Stimulated activated naive CD8-positive, alpha-beta T cell treated with anti-CD3 and anti-CD28 coated beads, Interleukin-15, amount 100 ng/mL, for 72 hours (primary cell): ENCODE measurements around the gene MAPK8IP3.

ENCODE experiments used
- ATAC-seq: fragments of 150-1000 bp; cut with Tn5 transposase; 2 replicates; pipeline ENCODE4 v1.10.0; 2021; ENCODE audit warnings: mild to moderate bottlenecking, moderate library complexity
- DNase-seq, 2 donors: peaks; one replicate each; pipeline ENCODE4 v3.0.0; 2021 to 2022
- H3K27ac Mint-ChIP-seq, 2 donors: one replicate each; pipeline ENCODE4 v1.8.0; 2022; ENCODE audit warnings: mild to moderate bottlenecking in 2 of 2, mixed read lengths in 2 of 2, moderate library complexity in 2 of 2
- H3K27me3 Mint-ChIP-seq: one replicate; pipeline ENCODE4 v1.8.0; 2022; ENCODE audit warnings: mixed read lengths
- H3K4me1 Mint-ChIP-seq: one replicate; pipeline ENCODE4 v1.8.0; 2022; ENCODE audit warnings: mild to moderate bottlenecking, mixed read lengths
- H3K4me3 Mint-ChIP-seq, 2 donors: one replicate each; pipeline ENCODE4 v1.8.0; 2022; ENCODE audit warnings: mild to moderate bottlenecking in 2 of 2, mixed read lengths in 2 of 2, moderate library complexity in 1 of 2
- H3K9me3 Mint-ChIP-seq, 2 donors: one replicate each; pipeline ENCODE4 v1.8.0; 2022; ENCODE audit warnings: mixed read lengths in 2 of 2

MAPK8IP3 gene

DNA sequence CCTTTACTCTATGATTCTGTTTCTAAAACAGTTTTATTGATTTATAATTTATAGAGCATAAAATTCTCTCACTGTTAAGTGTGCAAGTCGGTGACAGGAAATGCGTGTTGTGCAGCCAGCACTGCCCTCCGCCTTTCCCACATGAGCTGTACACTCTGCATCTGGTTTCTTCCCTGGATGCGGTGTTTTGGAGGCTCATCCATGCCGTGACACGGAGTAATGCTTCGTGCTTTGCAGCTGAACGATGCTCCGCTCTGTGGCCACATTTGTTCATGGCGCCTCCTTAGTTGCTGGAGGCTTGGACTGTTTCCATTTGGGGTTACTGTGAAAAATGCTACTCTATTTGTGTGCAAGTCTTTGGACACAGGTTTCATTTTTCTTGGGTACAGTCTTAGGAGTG, 94.7 kb downstream of the MAPK8IP3 start:
- DNase-seq (no peak), ATAC-seq (no peak)
- Mint-ChIP-seq H3K27me3 (no peaks in the 10 kb centered on the region), H3K9me3 (peaks cover 13 to 23% of the 10 kb centered on the region in 2 donors), H3K4me1 (no peaks in the 10 kb centered on the region), H3K4me3 (no peak overlapping the region), H3K27ac (peak overlapping the region in 1 of 2 donors; percentile 27)

DNA sequence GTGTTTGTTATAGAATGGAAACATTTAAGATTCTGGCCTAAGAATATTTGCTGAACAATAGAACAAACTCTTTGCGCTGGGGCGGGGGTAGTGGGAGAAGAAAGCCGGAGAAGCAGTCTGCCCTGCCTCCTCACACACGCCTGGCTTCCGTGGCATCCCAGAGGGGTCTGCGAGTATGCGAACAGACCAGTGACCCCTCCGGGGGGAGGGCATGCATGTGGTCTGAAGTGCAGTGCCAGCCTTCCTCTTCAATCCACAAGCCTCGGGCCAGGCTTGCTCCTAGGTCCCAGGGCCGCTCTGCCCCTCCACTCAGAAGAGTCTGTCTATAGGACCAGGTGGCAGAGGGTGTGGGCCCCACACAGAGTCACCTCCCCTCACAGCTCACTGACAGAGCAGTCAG, 101.6 kb downstream of the MAPK8IP3 start:
- no peak overlapping the region for H3K4me3 Mint-ChIP-seq
- H3K9me3 Mint-ChIP-seq: no peaks in the 10 kb centered on the region
- no peaks in the 10 kb centered on the region for H3K27me3 Mint-ChIP-seq
- no peak overlapping the region for H3K27ac Mint-ChIP-seq
- ATAC-seq: no peak
- DNase-seq: no peak
- peaks cover under 1% of the 10 kb centered on the region for H3K4me1 Mint-ChIP-seq

DNA sequence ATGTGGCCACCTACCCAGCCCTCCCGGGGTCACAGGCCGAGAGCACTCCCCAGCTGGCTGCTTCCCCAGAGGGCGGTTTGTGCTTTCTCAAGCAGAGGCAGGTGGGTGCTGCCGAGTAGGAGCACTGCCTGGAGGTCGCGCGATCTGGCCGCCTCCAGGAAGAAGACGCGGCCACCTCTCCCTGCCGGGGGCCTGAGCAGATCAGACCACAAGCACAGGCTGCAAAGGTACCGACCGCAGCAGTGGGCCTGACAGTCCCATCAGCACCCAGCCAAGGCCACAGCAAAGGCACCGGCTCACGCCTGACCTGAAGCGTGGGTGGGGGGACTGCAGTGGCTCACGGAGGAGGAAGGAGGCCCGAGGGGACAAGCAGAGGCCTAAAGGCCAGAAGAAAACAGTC, 102.7 kb downstream of the MAPK8IP3 start:
- H3K9me3 Mint-ChIP-seq: no peaks in the 10 kb centered on the region

DNA sequence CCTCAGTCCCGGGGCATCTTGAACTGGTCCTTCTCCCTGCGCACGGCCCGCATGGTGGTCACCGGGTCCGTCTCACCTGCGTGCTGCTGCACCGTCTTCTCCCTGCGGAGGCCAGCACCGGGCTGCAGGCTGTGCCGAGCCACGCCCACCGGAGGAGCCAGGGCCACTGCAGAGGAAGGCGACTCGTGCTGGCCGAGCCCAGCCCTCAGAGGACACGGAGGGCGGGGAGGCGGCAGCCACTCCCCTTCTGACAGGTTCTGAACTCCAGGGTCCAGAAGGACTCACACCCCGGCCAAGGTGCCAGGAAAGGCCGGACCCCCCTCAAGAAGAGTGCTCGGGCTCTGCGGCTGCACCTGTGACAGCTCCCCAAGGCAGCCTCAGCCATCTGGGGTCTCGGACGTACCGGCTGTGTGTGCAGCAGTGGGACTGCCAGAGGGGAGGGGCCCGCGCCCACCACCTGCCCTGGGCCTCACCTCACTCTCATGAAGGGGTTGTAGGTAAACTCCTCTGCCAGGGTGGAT, 103.3 kb downstream of the MAPK8IP3 start:
- H3K4me1 Mint-ChIP-seq: peaks cover 8% of the 10 kb centered on the region
- H3K27me3 Mint-ChIP-seq: no peaks in the 10 kb centered on the region
- ATAC-seq: no peak
- no peak for DNase-seq
- H3K4me3 Mint-ChIP-seq: no peak overlapping the region
- no peaks in the 10 kb centered on the region for H3K9me3 Mint-ChIP-seq
- H3K27ac Mint-ChIP-seq: no peak overlapping the region

More for the DNA sequence above, 102.7 kb downstream of the MAPK8IP3 start:
- H3K4me3 Mint-ChIP-seq: no peak overlapping the region
- no peak overlapping the region for H3K27ac Mint-ChIP-seq
- ATAC-seq: no peak
- DNase-seq: no peak
- H3K27me3 Mint-ChIP-seq: no peaks in the 10 kb centered on the region
- H3K4me1 Mint-ChIP-seq: peaks cover 8% of the 10 kb centered on the region

DNA sequence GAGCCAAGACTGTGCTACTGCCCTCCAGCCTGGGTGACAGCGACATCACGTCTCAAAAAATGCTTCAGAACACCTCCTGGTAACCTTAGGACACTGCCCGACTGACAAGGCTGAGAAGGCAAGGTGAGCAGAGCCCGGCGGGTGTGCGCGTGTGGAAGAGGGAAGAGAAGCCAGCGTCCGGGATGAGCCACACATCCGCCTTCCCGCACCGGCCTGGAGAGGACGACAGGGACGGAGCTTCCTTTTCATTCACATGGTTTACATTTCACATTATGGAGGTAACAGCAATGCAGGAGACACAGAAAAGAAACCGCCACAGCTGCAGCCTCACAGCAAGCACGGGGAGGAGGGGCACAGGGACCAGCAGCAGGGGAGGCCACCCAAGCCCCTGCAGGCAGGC, 104.1 kb downstream of the MAPK8IP3 start:
- H3K27me3 Mint-ChIP-seq: no peaks in the 10 kb centered on the region
- DNase-seq: no peak
- peaks cover 8% of the 10 kb centered on the region for H3K4me1 Mint-ChIP-seq
- H3K4me3 Mint-ChIP-seq: no peak overlapping the region
- peak overlapping the region; percentile 13 to 49 for H3K27ac Mint-ChIP-seq
- no peak for ATAC-seq
- H3K9me3 Mint-ChIP-seq: no peaks in the 10 kb centered on the region

DNA sequence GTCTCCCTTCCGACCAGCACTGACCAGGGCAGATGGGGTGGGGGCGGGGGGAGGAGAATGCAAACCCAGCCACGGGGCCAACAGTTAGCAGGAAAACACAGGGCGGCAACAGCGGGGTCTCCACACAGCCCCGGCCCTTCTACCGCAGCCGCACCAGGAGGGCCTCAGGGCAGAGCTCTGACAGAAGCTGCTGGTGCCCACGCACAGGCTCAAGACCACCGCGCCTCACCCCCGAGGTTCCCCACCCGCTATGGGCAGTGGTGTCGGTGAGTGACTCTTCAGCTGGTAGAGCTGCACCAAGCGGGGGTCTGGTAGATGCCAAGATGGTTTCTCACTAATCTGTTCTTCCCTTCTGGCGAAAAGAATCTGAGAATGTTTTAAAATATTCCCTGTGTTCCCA, 104.5 kb downstream of the MAPK8IP3 start:
- DNase-seq (no peak), ATAC-seq (no peak)
- H3K27me3 Mint-ChIP-seq: no peaks in the 10 kb centered on the region
- peaks cover 8% of the 10 kb centered on the region for H3K4me1 Mint-ChIP-seq
- no peak overlapping the region for H3K4me3 Mint-ChIP-seq
- no peaks in the 10 kb centered on the region for H3K9me3 Mint-ChIP-seq
- H3K27ac Mint-ChIP-seq: no peak overlapping the region

DNA sequence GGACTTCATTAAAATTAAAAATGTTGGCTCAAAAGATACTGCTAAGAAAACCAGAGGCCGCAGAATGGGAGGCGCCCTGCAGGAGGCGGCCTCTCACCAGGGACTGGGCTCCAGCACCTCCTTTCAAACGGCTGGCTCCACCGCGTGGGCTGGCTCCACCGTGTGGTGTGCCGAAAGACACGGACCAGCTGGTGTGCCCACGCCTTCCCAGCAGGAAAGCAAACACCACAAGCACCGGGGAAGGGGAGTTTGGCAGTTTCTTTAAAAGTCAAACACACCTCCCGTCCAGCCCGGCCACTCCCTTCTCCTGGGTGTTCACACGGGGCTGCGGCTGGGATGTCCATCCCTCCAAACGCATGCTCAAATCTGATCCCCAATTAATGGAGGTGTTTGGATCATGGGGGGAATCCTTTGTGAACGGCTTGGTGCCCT, 106.8 kb downstream of the MAPK8IP3 start:
- ATAC-seq (peak; percentile 88), DNase-seq (peak; percentile 38 to 53)
- H3K9me3 Mint-ChIP-seq: no peaks in the 10 kb centered on the region
- H3K4me3 Mint-ChIP-seq: no peak overlapping the region
- peaks cover 8% of the 10 kb centered on the region for H3K4me1 Mint-ChIP-seq
- H3K27me3 Mint-ChIP-seq: no peaks in the 10 kb centered on the region
- H3K27ac Mint-ChIP-seq: no peak overlapping the region

DNA sequence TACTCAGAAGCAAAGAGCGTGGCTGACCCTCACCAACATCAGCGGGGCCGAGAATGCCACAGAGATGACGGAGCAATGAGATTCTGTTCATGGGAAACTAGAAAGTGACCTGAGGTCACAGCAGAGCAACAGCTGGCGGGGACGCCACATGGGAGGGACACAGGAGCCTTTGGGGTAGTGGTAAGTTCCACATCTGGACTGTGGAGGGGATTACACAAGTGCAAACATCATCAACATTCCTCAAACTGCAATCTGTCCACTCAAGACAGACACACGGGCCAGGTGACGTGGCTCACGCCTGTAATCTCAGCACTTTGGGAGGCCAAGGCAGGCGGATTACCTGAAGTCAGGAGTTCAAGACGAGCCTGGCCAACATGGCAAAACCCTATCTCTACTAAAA, 109.5 kb downstream of the MAPK8IP3 start:
- H3K4me3 Mint-ChIP-seq: no peak overlapping the region
- H3K4me1 Mint-ChIP-seq: peaks cover 8% of the 10 kb centered on the region
- ATAC-seq (no peak), DNase-seq (no peak)
- H3K9me3 Mint-ChIP-seq: no peaks in the 10 kb centered on the region
- no peaks in the 10 kb centered on the region for H3K27me3 Mint-ChIP-seq
- peak overlapping the region in 1 of 2 donors; percentile 63 for H3K27ac Mint-ChIP-seq

DNA sequence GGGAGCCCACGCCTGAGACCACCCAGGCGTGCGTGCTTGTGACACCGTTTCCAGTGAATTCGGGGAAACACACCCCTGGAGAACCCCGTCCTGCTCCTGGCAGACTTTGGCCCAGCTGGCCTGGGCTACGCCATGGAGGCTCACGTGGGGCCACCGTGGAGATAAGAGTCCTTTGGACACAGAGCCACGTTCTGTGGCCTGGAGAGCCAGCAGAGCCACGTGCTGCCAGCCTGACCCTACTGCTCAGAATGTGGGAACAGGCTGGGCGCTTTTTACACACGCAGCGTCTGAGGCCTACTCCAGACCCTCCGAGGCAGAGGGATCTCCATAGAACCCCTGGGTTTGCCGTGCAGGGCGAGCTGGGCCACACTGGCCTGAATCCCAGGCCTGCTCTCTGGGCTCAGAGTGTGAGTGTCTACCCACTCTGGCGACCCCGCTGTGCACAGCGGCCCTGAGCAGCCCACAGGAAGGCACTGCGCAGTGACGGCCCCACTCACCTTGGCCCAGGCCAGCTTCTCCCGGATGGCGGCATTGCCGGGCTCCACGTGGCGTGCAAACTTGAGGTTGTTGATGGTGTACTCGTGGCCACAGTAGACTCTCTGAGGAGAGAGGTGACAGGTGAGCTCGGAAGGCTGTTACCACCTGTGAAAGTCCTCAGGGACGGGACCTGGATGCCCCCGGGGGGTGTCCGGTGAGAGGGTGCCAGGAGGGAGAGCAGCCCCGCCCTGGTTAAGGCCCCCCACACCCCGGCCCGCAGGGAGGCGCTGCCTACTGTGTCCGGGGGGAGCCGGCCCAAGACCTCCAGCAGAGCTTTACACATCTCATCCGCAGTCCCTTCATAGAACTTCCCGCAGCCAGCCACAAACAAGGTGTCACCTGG, 110.6 kb downstream of the MAPK8IP3 start:
- H3K27ac Mint-ChIP-seq: no peak overlapping the region
- H3K4me1 Mint-ChIP-seq: peaks cover 8% of the 10 kb centered on the region
- no peaks in the 10 kb centered on the region for H3K9me3 Mint-ChIP-seq
- H3K27me3 Mint-ChIP-seq: no peaks in the 10 kb centered on the region
- ATAC-seq: no peak
- no peak overlapping the region for H3K4me3 Mint-ChIP-seq
- DNase-seq: no peak

DNA sequence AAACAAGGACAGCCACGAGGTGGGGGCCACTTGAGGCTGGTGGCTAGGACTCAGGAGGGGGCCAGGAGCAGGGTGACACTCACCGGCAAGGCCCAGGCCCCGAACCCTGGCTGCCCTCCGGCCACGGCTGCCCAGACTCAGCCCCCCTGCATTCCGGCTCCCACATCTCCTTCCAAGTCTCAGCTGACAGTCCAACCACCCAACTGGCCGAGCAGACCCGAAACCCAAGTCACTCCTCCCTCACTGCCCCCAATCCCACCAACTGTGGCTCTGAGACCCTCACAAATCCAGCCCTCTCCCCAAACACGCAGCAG, 111.2 kb downstream of the MAPK8IP3 start:
- Mint-ChIP-seq H3K27ac (no peak overlapping the region), H3K27me3 (no peaks in the 10 kb centered on the region)

DNA sequence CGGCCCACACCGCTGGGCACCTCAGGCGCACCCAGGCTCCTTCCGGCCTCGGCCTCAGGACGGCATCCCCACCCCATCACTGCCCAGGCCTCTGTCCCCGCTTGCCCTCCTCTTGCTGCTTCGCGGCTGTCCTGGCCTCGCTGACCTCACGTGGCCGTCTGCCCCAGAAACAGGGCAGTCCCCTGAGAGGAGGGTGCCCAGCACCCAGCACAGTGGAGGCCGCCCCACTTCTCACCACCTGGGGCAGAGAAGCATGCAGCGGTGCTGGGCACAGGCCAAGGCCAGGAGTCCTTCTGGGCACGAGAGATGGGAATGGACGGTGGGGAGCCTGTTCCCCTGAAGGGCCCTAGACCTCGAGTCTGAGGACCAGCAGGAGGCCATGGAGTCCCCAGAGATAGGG, 111.7 kb downstream of the MAPK8IP3 start:
- ATAC-seq: no peak
- no peak overlapping the region for H3K27ac Mint-ChIP-seq

More for the DNA sequence above, 111.2 kb downstream of the MAPK8IP3 start:
- no peaks in the 10 kb centered on the region for H3K9me3 Mint-ChIP-seq
- peaks cover 8% of the 10 kb centered on the region for H3K4me1 Mint-ChIP-seq
- ATAC-seq (no peak), DNase-seq (no peak)
- H3K4me3 Mint-ChIP-seq: no peak overlapping the region

DNA sequence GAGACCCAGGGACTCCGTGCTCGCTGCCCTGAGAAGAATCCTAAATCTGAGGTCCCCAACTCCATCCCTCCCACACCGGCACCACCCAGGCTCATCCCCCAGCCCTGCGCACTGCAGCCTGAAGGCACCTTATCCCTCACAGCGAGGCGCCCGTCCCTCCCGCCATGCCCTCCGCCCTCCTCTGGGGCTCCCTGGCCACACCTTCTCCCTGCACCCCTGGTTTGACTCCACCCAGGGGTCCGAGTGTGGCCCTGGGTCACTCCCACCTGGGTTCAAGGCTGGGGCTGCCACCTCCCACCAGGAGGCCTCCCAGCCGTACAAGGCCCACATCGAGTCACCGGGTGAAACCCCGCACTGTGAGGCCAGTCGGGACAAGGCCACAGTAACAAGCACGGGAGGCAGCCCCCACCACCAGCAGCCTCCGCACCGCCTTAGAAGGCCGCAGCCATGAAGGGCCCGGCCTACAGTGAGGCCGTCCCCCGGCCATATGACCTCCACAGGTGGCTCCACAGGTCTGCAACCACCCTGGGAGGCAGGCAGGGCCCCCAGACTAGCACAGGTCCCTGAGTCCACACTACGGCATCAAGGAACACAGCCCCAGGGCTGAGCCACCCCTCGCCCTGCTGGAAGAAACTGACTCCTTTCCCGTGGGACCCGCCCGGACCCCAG, 112.3 kb downstream of the MAPK8IP3 start:
- H3K27ac Mint-ChIP-seq: no peak overlapping the region
- no peak overlapping the region for H3K4me3 Mint-ChIP-seq
- DNase-seq: no peak
- ATAC-seq: peak; percentile 31
- H3K4me1 Mint-ChIP-seq: peaks cover 1% of the 10 kb centered on the region
- H3K9me3 Mint-ChIP-seq: no peaks in the 10 kb centered on the region
- H3K27me3 Mint-ChIP-seq: no peaks in the 10 kb centered on the region

More for the DNA sequence above, 111.7 kb downstream of the MAPK8IP3 start:
- Mint-ChIP-seq H3K4me3 (no peak overlapping the region), H3K27me3 (no peaks in the 10 kb centered on the region), H3K4me1 (peaks cover 7% of the 10 kb centered on the region), H3K9me3 (no peaks in the 10 kb centered on the region)
- no peak for DNase-seq

DNA sequence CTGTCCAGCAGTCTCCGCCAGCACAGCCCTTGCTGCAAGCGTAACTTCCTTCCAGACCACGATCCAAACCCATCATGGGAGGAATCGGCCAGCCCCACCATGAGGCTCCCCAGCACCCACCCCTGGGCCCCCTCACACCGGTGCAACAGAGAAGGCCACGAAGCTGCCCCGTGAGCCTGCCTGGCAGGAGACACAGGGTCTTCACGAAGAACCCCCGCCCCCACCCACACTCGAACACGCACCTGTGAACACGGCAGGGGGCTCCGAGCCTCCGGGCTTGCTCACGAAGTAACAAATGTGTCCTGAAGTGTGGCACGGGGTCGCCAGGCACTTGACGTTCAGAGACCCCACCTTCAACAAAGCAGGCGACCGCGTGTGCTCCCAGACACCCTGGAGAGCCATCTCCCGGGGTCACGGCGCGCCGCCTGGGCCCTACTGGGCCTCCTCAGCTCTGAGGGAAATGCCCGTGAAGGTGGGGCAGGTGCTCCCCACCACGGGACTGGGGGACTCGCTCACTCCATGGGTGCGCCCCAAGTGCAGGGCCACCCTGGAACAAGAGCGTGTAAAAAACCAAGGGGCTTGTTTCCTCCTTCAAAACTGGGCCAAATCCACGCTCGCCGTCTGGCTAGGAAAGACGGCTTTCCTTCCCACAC, 113.0 kb downstream of the MAPK8IP3 start:
- no peaks in the 10 kb centered on the region for H3K27me3 Mint-ChIP-seq
- peak; percentile 4 for ATAC-seq
- H3K4me1 Mint-ChIP-seq: peaks cover 4% of the 10 kb centered on the region
- no peak overlapping the region for H3K27ac Mint-ChIP-seq
- no peak overlapping the region for H3K4me3 Mint-ChIP-seq
- DNase-seq: no peak
- no peaks in the 10 kb centered on the region for H3K9me3 Mint-ChIP-seq

DNA sequence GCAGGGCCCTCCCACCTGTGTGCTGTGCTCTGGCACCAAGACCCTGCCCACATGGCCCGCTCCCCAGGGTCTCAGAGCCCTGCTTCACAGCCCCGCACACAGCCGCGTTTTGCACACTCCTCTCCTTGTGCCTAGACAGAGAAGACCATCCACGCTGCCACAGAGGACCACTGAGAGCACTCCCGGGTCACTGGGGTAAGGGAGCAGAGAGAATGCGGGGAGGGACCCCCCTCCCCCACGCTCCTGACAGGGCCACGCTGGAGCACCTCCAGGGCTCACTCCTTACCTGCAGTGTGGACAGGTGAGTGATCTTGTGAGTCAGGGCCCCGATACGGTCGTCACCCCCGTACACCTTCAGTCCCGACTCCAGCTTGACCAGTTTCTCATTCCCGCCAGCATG, 113.6 kb downstream of the MAPK8IP3 start:
- H3K27me3 Mint-ChIP-seq: no peaks in the 10 kb centered on the region
- H3K4me1 Mint-ChIP-seq: peaks cover 10% of the 10 kb centered on the region
- ATAC-seq (no peak), DNase-seq (no peak)
- H3K4me3 Mint-ChIP-seq: no peak overlapping the region
- no peaks in the 10 kb centered on the region for H3K9me3 Mint-ChIP-seq
- H3K27ac Mint-ChIP-seq: peak overlapping the region in 1 of 2 donors; percentile 86
